Sigmoid colon (tissue), 4 donors: ENCODE data around the gene NT5DC4.

ENCODE experiments used
- POLR2AphosphoS5 ChIP-seq, 4 donors: sonication (generic); formaldehyde crosslinking; IDR thresholded peaks; one replicate each; pipeline ENCODE4 v1.6.1; 2017; ENCODE audit warnings: antibody characterized with exemption in 4 of 4
- TF ChIP-seq, protein P1 (sequence below), 4 experiments: fragments of 450-650 bp in 3 of 4; fragments of 200-600 bp in 1 of 4; IDR thresholded peaks; one replicate each; pipeline ENCODE4 v1.5.1; 2016 to 2019; ENCODE audit warnings: antibody characterized with exemption in 4 of 4, mild to moderate bottlenecking in 3 of 4, moderate library complexity in 2 of 4

DNA sequence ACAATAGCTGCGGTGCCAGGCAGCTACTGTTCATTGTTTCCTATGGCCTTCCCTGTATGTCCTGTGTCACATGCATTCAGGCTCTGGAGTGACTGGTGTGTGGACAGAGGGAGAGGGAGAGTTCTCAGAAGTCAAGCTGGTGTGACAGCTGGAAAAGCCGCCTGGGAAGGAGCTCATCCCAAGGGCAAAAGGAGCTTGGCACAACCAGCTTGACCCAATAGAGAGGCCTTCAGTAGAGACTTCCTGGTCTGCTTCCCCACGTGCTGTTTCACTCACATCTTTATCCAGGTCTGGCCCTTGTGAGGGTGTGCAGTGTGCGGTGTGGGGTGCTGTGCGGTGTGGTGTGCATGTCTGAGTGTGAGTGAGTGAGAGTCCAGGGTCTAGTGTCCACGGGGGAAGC is 11.1 kb upstream of the NT5DC4 start:
- TF ChIP-seq, protein P1, sequence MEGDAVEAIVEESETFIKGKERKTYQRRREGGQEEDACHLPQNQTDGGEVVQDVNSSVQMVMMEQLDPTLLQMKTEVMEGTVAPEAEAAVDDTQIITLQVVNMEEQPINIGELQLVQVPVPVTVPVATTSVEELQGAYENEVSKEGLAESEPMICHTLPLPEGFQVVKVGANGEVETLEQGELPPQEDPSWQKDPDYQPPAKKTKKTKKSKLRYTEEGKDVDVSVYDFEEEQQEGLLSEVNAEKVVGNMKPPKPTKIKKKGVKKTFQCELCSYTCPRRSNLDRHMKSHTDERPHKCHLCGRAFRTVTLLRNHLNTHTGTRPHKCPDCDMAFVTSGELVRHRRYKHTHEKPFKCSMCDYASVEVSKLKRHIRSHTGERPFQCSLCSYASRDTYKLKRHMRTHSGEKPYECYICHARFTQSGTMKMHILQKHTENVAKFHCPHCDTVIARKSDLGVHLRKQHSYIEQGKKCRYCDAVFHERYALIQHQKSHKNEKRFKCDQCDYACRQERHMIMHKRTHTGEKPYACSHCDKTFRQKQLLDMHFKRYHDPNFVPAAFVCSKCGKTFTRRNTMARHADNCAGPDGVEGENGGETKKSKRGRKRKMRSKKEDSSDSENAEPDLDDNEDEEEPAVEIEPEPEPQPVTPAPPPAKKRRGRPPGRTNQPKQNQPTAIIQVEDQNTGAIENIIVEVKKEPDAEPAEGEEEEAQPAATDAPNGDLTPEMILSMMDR (IDR thresholded peaks at IDR 0.05): no peak
- TF ChIP-seq POLR2AphosphoS5 (IDR thresholded peaks at IDR 0.05): no peak
